Measurements from ENCODE around the gene DMGDH.
"Not testable (repeated sequence)": the region's sequence is repeated elsewhere in the genome, so short reads cannot be mapped to it uniquely, and the experiment has no call there.

DMGDH gene

DNA sequence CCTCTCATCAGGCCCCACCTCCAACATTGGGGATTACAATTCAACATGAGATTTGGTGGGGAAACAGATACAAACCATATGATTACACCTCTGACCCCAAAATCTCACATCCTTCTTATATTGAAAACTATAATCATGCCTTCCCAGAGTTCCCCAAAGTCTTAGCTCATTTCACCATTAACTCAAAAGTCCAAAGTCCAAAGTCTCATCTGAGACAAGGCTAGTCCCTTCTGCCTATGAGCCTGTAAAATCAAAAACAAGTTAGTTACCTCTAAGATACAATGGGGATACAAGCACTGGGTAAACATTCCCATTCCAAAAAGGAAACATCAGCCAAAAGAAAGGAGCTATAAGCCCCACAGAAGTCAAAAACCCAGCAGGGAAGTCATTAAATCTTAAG lies 57.6 kb downstream of the DMGDH start:
- DNase-seq (ENCODE audit: low read depth in 2 of 2) = no peak

DNA sequence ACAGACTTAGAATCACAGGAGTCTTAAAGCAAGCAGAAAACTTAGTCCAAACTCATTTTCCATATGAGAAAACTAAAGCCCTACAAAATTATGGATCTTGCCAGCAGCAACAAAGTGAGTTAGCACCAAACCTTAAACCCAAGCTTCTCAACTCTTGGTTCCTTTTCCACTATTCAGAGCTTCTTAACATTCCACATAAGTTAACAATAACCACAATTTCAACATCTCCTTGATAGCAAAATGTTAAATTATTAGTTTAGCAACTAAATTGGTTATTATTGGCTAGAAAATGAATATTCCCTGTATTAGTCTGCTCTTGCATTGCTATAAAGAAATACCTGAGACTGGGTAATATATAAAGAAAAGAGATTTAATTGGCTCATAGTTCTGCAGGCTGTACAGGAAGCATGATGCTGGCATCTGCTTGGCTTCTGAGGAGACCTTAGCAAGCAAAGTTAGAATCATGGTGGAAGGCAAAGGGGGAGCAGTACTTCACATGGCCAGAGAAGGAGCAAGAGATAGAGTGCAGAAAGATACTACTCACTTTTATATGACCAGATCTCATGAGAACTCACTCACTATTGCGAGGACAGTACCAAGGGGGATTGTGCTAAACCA lies 58.1 kb downstream of the DMGDH start:
- no peak for DNase-seq (ENCODE audit: low read depth in 2 of 2)

DNA sequence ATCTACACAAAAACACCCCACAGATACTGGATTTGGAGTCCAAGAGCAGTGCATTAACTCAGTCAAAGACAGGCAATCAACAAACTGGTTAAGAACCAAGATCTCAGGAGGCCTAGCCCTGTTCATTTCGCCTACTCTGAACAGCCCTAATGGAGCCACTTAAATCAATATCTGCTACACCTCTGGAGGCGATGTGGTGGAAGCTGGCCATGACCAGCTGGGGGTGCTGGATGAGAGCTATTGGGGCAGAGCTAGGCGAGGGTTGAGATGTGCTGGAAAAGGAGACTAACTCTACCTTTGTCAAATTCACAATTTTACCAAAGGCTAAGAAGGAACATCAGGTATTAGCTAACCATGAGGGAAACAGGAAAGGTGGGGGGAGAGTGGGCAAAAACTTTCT lies 61.1 kb downstream of the DMGDH start:
- no peak for DNase-seq (ENCODE audit: low read depth in 2 of 2)

DNA sequence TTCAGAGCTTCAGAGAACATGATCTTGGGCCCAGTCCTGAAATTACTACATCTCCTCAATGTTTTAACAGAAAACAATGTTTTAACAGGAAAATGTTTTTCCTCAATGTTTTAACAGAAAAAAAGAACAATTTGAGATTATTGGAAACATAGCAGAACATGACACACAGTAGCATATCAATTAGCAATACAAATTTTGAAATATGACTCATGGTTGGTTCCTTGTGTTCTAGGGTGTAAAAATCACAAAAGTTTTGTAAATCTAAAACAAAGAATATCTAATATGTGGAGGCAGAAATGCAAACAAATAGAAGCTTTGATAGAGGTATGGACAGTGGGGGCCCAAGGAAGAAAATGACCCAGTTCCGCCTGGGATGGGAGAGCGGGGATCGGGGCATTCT lies 61.6 kb downstream of the DMGDH start:
- DNase-seq (ENCODE audit: low read depth in 2 of 2) = no peak

DNA sequence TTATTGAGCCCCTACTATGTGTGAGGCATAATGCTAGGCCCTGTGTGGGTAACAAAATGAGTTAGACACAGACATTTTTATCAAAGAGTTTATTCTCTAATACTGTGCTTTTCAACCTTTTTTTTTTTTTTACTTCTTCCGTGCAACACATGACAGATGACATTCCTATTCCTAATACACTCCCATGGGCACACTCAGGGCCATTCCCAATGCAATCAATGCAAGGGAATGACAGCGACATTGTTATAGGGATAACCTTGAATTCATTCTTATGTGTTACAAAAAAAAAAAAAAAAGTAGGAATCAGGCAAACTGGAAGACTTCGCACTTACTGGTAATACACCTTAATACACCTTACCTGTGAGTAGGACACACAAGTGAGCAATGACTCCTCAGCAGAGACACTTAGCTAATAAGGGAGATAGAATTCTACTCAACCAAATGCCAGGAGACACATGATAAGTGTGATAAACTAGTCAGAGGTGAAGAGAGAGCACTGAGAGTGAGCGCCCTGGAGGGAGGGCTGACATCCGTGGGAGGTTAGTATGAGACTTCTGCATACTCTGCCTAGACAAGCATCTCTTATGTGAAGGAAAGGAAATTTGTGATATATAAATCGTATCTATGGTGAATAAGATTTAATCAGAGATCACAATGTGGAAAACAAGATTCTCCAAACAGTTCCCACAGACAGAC lies 63.4 kb downstream of the DMGDH start:
- DNase-seq (ENCODE audit: low read depth in 2 of 2) = no peak

DNA sequence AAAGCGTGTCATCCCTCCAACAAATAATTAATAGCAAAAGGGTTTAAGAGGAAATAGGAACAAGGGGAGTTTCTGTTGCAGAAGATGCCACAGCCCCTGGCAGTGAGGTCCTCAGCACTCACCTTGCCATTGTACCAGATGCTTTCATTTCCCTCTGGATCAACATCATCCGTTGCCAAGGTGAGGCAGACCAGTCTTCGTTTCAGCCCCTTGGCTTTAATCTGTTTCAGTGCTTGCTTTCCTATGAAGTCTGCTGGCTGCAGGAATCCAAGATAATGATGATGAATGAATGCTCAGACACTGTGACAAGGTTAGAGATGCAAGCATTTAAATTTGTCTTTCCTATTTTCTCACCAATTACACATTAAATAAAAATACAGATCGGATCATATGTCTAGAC lies 64.3 kb downstream of the DMGDH start:
- DNase-seq (ENCODE audit: low read depth in 2 of 2) = no peak

DNA sequence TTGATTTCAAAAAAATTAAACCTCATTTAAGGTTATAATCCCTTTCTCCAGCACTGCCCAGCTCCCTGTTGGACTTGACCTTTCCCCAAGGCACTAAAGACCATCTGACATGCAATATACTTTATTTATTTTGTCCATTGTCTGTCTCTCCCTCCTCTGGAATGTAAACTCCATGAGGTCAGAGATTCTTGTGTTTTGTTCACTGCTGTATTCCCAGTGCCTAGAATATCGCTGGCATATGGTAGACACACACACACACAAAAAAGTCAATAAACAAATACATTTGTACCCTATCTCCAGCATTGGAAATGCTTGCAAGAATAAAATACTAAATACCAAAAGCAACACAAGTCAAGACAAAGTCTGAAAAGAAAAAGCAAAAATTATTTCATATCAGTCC lies 67.1 kb downstream of the DMGDH start:
- no peak for DNase-seq (ENCODE audit: low read depth in 2 of 2)

DNA sequence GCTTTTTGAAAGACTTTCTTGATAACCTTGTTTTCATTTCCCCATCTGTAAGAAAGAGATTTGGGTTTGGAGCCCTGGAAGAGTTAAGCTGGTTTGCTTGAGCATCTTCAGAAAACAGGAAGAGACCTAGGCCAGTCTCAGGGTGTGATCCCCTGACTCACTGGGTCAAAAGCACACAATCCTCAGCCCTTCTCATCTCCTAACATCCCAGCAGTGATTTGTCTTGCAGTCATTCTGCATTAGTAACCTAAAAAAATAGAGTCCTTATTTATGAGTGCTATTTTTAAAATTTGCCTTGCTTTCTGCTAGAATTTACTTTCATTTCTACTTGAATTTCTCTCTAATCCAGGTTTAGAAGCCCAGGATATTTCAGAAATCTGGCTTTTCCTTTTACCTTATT lies 68.0 kb downstream of the DMGDH start:
- no peak for DNase-seq (ENCODE audit: low read depth in 2 of 2)

DNA sequence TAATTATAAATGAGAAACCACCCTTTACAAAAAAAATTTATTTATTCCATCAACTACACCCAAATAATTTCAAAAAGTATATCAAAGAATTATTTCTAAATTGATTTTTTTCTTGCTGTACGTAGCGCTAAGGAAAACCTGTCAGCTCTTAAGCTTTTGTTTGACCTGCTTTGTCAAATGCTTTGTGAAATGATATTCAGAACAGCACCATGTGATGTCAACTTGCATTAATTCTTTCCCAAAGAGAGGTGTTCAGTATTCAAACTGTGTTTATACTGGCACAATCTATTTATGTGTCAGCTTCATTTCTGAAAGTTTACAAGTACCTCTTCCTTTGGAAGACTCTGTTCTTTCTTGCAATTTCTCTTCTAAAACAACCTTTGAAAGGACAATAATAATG lies 72.4 kb downstream of the DMGDH start:
- DNase-seq (ENCODE audit: low read depth in 2 of 2) = no peak

DNA sequence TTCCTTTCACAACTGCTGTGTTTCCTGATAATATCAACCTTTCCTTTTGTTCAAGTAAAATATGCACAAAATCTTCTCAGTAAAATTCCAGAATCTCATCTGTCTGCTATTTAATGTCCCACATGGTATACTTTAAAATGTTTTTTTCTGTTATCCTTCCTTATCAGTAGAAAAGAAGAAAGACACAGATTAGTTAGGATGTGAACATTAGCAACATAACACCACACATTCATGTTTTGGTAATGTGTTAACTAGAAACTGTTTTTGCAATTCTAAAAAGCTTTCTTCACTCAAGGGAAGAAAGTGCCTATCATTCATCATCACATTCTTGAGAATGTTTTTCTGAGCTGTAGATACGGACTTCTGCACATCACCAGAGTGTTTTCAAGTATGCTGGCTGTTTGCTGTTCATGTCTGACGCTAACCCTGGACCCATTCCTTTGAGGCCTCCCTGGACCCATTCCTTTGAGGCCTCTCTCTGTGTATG lies 73.9 kb downstream of the DMGDH start:
- no peak for DNase-seq (ENCODE audit: low read depth in 2 of 2)

DNA sequence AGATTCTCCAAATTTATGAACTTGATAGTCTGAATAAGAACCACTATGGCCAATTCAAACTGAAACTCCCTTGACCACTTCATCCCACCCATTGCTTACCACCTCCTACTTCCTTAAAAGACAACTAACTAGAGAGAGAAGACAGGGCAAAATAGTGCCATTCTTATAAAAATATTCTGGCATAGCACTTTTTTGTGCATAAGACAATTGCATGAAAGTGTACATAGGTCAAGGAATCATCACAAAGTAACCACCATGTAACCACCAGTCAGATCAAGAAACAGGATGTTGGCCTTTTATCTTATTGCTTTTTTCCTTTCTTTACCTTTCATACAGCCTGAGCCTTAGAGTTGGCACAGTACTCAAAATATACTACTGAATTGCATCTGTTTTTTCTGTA lies 76.3 kb downstream of the DMGDH start:
- DNase-seq (ENCODE audit: low read depth in 2 of 2) = no peak

DNA sequence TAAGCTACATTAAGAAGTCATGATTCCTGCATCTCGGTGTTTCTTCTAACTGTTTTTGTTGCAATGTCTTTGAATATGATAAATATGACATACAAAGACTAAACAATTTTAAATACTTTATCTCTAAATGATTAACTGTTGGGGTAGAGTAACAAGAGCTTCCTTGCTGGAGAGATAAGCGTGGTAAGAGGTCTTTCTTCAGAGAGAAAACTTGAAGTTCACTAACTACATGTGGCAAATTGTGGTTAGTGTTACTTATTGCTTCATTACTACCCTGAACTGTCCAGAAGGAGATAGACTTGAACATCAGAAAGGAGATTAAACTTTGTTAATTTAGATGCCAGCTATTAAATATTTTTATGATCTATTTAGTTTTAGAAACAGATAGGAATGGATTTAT lies 77.3 kb downstream of the DMGDH start:
- no peak for DNase-seq (ENCODE audit: low read depth in 2 of 2)

DNA sequence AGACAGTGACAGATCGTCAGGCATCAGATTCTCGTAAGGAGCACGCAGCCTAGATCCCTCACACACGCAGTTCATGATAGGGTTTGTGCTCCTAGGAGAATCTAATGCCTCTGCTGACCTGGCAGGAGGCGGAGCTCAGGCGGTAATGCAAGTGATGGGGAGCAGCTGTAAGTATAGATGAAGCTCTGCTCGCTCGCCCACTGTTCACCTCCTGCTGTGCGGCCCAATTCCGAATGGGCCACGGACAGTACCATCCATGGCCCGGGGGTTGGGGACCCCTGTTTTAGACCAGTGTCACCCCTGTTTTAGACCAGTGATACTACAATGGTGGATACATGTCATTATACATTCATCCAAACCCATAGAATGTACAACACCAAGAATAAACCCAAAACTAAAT lies 80.4 kb downstream of the DMGDH start:
- DNase-seq (ENCODE audit: low read depth in 2 of 2) = no peak

DNA sequence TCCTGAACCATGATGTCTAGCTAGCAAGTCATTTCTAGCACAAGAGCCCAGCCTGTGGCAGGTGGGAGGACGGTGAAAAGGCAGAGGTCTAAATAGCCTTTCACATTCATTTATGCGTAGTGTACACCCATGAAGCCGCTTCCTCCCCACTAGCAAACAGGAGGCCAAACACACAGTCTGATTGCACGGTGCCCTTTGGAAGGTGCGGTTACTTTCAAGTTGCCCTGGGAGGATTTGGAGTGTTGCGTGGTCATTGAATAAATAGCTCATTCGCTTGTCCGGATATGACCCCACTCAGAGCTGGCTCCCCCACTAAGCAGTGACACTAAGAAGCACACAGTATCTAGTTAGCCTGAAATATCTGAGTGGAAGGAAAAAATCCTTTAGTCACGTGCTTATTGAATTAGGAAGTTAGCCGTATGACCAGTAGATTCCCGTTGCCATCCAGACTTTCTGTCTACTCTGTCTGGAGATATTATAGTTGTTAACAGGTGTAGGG lies 83.7 kb downstream of the DMGDH start:
- DNase-seq (ENCODE audit: low read depth in 2 of 2) = peak; percentile 43 to 47

DNA sequence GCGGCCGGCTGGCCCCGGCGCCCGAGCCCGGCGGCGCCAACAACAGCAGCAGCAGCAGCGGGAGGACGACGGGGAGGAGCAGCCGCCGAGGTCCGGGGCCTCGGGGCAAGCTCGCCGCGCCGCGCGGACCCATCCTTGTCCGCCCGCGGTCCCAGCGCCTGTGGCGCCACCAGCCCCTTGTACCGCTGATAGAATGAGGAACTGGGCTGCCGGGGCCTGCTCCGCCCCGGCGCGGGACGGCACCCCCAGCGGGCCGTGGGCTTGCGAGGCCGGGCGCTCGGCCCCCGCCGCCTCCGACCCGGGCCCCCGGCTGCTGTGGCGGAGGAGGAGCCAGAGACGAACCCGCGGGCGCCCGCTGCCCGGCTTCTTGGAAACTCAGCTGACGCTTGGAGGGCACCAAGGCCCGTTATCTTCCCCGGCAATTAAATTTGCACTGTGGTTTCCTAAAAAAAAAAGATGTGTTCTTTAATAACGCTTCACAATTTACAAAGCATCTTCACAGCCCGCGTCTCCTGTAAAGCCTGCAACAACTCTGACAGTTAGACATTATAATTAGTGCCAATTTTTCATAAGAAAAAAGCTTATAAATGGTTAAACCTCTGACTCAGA lies 84.3 kb downstream of the DMGDH start, which contains the start of gene ARSB:
Gene ARSB (minus strand): TSS at position 195 of the 609 bp plus-strand sequence. CDS start 62 bp downstream, at position 133.
- DNase-seq (ENCODE audit: low read depth in 2 of 2) = peak; percentile 30 to 47

DNA sequence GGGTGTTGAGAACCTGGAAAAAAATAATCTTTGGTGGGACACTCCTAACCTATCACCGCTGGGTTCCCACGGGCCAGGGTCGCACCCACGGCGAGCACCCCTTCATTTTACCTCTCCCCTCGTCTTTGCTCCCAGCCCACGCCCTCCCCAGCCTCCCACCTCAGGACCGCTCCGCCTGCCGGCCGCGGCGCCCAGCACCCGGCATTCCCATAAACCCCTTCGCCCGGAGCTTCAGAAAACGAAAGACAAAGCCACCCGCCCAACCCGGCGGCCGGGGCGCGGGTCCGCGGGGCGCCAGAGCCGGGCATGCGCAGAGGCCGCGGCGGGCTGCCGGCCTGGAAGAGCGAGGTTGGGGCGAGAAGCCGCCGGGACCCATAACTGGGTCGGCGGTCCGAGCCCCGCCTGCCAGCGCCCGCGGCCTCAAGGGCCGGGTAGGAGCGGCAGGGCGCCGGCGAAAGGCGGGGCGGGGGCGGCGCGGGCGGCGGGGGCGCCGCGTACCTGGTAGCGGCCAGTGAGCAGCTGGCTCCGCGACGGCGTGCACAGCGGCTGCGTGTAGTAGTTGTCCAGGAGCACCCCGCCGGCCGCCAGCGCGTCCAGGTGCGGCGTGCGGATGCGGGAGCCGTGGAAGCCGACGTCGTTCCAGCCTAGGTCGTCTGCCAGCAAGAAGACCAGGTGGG lies 84.9 kb downstream of the DMGDH start:
- peak; percentile 42 to 72 for DNase-seq (ENCODE audit: low read depth in 2 of 2)

DNA sequence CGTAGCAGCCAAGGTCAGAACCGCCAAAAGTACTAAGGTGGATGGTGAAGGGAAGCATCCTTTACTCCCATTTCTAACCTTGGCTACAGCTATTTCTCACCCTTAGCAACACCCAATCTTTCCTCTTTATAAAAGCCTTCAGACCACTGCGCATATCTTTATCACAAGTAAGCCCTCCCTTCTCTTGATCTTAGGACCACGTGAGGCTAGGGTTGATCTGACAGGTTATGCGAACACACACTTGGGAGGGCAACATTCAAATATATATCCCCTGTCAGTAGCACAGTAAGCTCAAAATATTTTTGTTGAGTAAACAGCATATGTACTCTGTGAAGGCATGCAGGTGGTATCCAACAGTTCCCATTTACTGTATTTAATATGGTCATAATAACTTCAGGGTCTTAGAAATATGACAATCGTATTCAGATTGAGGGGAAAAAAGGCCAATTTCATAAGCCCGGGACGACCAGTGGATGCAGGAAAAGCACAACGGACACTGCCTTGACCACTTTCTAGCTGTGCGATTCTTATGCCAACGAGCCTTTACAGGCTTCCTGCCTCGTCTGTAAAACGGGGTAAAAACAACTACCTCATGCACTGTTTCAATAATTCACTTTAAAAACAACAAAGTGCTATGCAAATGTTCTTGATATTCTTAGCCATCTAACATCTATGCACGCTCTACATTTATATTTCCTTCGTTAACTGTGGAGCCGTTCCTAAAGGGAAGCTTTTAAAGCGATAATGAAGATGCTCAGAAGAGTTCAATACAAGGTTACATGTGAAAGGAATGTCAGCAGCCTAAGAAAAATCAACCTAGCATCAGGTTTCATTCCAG lies 85.7 kb downstream of the DMGDH start:
- DNase-seq (ENCODE audit: low read depth in 2 of 2) = no peak

DNA sequence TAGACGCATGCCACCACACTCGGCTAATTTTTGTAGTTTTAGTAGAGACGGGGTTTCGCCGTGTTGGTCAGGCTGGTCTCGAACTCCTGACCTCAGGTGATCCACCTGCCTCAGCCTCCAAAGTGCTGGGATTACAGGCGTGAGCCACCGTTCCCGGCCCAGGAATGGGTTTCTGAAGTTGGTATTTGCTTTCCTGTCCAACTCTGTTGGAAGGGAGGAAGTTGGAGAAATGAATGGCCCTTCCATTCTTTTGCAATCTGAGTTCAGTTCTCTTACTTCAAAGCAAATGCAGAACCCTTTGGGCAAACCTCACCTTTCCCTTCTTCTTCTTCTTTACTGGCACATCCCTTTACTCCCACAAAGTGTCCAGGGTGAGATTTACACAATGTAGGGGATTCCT lies 86.3 kb downstream of the DMGDH start:
- not testable (repeated sequence) for DNase-seq (ENCODE audit: low read depth in 2 of 2)

DNA sequence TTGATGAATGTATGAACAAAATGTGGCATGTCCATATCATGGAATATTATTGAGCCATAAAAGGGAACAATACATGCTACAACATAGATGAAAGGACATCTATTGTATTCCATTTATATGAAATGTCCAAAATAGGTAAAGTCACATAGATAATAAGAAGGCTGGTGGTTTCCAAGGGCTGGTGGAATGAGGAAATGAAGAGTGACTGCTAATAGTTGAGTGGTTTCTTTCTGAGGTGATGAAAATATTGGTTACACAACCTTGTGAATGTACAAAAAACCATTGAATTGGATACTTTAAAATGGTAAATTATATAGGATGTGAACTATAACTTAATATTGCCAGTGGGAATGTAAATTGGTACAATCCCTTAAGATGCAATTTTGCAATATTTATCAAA lies 89.6 kb downstream of the DMGDH start:
- no peak for DNase-seq (ENCODE audit: low read depth in 2 of 2)

DNA sequence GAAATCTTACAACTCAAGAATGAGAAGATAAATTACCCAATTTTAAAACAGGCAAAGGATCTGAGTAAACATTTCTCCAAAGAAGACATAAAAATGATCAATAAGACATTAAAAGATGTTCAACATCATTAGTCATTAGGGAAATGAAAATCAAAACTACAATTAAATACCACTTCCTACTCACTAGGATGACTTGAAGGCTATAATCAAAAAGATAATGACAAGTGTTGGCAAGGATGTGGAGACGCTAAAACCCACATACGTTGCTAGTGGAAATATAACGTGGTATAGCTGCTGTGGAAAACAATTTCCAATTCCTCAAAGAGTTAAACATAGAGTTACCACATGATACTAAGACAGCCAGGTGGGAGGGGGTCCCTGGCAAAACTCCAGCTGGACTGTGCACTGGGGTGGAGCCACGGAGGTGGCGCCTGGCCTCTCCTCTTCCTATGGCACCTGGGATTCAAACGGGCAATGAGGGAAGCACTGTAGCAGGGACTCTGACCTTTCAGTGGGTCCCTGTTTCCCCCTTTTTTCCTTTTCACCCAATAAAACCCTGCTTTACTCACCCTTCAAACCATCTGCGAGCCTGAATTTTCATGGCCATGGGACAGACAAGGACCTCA lies 90.2 kb downstream of the DMGDH start:
- DNase-seq (ENCODE audit: low read depth in 2 of 2) = no peak

DNA sequence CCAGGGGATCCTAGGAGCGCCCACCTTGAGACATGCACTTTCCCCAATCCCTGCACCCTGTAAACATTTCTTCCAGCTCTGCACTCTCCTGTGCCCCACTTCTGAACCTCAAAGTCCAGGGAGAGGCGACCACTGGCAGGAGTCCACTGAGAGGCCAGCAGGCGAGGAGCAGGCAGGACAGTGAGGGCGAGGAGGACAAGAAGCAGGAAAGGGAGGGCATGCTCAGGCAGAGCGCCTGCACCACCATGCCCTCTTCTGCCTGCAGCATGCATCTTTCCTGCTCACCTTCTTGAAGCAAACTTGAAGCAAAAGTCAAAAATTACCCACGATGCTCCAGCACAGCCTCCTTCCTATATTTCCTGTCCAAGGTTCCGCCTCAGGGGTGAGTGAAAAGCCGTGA lies 94.4 kb downstream of the DMGDH start:
- no peak for DNase-seq (ENCODE audit: low read depth in 2 of 2)
